HAP-1 (cell line): ENCODE results near the gene RAMP1.

Experiments used
- DNase-seq, 2 experiments: peaks; one replicate each; pipeline ENCODE4 v3.0.0-alpha.2; 2016 to 2020; ENCODE audit warnings: low spot score in 2 of 2
- H3K27me3 ChIP-seq: fragments of 250-450 bp; sonication (Bioruptor Pico); 2 replicates; pipeline ENCODE4 v1.5.1; 2020; ENCODE audit warnings: low read depth, mild to moderate bottlenecking, moderate library complexity
- H3K36me3 ChIP-seq: fragments of 250-450 bp; sonication (Bioruptor Pico); replicated peaks from 2 replicates; pipeline ENCODE4 v1.5.1; 2020; ENCODE audit warnings: mild to moderate bottlenecking
- H3K4me1 ChIP-seq: fragments of 250-450 bp; sonication (Bioruptor Pico); 2 replicates; pipeline ENCODE4 v1.5.1; 2020; ENCODE audit warnings: mild to moderate bottlenecking
- H3K4me3 ChIP-seq: fragments of 250-450 bp; sonication (Bioruptor Pico); 2 replicates; pipeline ENCODE4 v1.5.1; 2020; ENCODE audit warnings: mild to moderate bottlenecking, moderate library complexity
- H3K9me3 ChIP-seq: fragments of 250-450 bp; sonication (Bioruptor Pico); 2 replicates; pipeline ENCODE4 v1.5.1; 2020; ENCODE audit warnings: mild to moderate bottlenecking, moderate library complexity
- in situ Hi-C: fragments of 300-500 bp; cut with MboI; formaldehyde crosslinking; loops from 3 replicates; pipeline ENCODE4 v1.14.3; 2020; ENCODE audit warnings: low sequenced_read_pairs, inconsistent platforms, mixed read lengths

The RAMP1 gene

DNA sequence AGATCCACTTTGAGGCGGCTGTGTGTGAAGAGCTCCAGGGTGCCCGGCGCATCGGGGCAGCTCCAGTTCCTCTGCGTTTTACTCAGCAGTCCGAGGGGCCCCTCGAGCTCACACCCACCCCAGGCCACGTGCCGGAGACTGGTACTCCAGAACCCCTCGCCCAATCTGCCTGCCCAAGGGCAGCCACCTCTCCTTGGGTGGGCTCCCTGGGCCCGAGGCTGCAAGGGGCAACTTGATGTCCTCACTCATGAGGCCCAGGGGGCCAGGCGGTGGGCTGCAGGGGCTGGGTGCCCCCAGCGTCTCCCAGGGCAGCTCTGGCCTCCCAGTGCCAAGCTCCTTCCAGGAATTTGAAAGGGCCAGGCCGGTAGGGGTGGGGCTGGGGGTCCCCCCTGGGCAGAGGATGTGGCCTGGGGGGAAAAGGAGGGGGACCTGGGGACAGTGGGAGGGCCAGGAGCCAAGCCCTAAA is 16.7 kb downstream of the RAMP1 start:
- no peak overlapping the region for H3K4me3 ChIP-seq
- H3K27me3 ChIP-seq = no peaks in the 10 kb centered on the region
- no peak for DNase-seq
- no peaks in the 10 kb centered on the region for H3K36me3 ChIP-seq
- no peaks in the 10 kb centered on the region for H3K9me3 ChIP-seq
- in situ Hi-C loops = no loop called here
- H3K4me1 ChIP-seq = peaks cover 13% of the 10 kb centered on the region

- H3K27me3 ChIP-seq = no peaks in the 10 kb centered on the region
- H3K9me3 ChIP-seq = no peaks in the 10 kb centered on the region
- H3K36me3 ChIP-seq = no peaks in the 10 kb centered on the region
- no peak overlapping the region for H3K4me3 ChIP-seq
- no peak for DNase-seq
- H3K4me1 ChIP-seq = peaks cover 13% of the 10 kb centered on the region
- in situ Hi-C loops = no loop called here
These were observed 17.1 kb downstream of the RAMP1 start for GRCh38 chr2:237876532-237876931.

GRCh38 chr2:237876951-237877491 is 17.6 kb downstream of the RAMP1 start:
- no peaks in the 10 kb centered on the region for H3K9me3 ChIP-seq
- H3K4me1 ChIP-seq = peaks cover 13% of the 10 kb centered on the region
- in situ Hi-C loops = no loop called here
- H3K27me3 ChIP-seq = no peaks in the 10 kb centered on the region
- DNase-seq = no peak
- no peak overlapping the region for H3K4me3 ChIP-seq
- no peaks in the 10 kb centered on the region for H3K36me3 ChIP-seq

DNA sequence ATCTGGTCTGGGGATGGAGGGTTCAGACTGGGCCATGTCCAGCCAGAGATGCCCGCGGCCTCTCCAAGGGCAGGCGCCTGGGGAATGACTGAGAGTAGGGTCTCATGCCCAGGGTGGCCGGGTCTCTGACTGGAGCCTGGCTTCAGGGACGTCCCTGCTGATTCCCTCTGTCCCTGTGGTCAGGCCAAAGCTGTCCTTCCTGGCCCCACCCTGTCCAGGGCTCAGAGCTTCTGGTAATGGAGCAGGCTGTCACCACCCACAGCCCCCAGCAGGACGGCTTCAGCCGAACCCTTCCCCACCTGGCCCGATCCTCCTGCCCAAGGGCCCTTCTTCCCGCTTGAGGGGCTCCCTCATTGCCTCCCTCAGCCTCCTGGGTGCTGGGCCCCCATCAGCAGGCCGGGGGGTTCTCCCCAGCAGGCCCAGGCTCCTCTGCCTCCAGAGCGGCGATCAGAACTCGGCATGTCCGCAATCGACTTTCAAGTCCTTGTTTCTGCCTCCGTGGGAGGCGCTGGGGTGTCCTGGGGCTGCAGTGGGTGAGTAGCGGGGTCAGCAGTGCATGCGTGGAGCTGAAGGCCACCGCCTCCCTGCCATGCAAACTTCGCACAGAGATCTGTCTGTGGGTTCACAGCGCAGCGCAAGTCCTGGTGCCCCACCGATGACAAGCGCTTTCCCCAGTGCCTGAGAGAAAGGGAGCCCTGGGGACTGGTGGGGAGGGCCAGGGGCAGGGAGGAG is 18.3 kb downstream of the RAMP1 start:
- Histone ChIP-seq H3K4me3 (no peak overlapping the region), H3K9me3 (no peaks in the 10 kb centered on the region), H3K4me1 (peaks cover 13% of the 10 kb centered on the region), H3K36me3 (no peaks in the 10 kb centered on the region), H3K27me3 (no peaks in the 10 kb centered on the region)
- DNase-seq = no peak
- in situ Hi-C loops = no loop called here

- Histone ChIP-seq H3K4me3 (no peak overlapping the region), H3K27me3 (no peaks in the 10 kb centered on the region), H3K36me3 (no peaks in the 10 kb centered on the region), H3K9me3 (no peaks in the 10 kb centered on the region), H3K4me1 (peaks cover 13% of the 10 kb centered on the region)
- in situ Hi-C loops = no loop called here
- no peak for DNase-seq
These were observed 19.1 kb downstream of the RAMP1 start for GRCh38 chr2:237878321-237879057.

- Histone ChIP-seq H3K36me3 (no peaks in the 10 kb centered on the region), H3K27me3 (no peaks in the 10 kb centered on the region), H3K9me3 (no peaks in the 10 kb centered on the region), H3K4me1 (peaks cover 13% of the 10 kb centered on the region), H3K4me3 (no peak overlapping the region)
- peak; percentile 85 to 91 for DNase-seq
- in situ Hi-C loops = no loop called here
These were observed 19.6 kb downstream of the RAMP1 start for GRCh38 chr2:237879058-237879430.

DNA sequence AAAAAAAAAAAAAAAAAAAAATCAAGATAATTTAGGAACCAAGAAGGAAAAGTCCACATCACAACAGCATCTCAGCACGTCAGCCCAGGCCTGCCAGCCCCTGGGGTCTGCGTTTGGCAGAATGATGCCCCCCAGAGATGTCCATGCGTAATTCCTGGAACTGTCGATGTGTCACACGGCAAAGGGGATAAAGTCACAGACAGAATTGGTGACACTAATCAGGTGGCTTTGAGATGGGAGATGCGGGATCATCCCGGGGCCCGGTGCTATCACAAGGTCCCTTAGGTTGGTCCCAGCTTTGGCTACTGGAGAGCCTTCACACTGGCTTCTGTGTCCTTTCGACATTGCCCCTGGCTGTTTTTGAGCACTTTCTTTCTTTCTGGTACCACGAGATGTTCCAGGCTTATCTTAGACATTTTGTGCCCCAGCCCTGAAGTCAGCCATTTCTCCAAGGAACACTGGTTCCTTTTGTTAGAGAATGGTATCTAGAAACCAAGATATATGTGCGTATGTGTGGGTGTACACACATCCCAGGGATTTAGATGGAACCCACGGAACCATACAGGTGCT is 20.7 kb downstream of the RAMP1 start:
- in situ Hi-C loops = no loop called here
- H3K27me3 ChIP-seq = no peaks in the 10 kb centered on the region

DNA sequence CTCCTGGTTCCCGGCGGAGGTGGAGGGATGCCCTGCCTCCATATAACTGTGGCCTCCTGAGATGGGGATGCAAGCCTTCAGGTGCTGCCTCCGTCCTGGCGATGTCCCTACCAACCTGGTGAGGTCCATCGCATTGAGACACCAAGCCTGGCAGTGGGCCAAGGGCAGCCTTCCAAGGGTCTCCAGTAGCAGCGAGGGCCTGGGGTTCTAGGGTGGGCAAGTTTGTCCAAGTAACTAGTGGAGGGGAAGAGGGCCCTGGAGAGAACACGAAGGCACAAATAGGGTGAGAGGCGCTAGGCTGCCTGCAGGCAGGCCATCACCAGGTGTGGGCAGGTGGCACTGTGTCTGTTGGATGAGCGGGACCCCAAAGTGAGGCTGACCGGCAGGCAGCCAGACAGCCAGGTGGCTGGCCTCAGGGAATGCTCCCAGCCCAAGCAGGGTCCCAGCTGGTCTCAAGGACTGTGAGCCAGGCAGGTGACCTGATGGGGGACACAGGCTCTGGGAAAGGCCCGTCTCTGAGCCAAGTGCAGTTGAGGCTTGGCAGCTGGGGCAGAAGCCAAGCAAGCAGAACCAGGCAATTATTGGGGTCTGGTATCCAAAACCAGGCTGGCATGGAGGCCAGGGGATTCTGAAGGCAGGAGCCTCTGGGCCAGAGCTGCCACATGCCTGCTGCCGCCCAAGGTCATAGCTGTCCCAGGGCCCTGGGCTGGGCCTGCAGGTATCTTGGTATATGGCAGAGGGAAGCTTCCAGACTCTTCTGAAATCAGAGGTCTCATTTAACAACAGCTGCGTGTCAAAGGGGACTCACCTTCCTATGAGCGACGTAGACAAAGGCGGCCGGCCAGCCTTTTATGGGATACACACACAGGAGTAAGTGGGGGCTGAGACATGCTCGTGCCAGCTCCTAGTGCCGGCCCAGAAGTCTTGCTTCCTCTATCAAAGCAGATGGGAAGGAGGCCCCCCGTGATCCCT is 23.4 kb downstream of the RAMP1 start:
- no peaks in the 10 kb centered on the region for H3K9me3 ChIP-seq
- H3K4me1 ChIP-seq = peaks cover 13% of the 10 kb centered on the region
- H3K4me3 ChIP-seq = no peak overlapping the region
- H3K36me3 ChIP-seq = no peaks in the 10 kb centered on the region
- no peaks in the 10 kb centered on the region for H3K27me3 ChIP-seq
- DNase-seq = no peak
- in situ Hi-C loops = no loop called here

More for the DNA sequence above, 20.7 kb downstream of the RAMP1 start:
- peaks cover 13% of the 10 kb centered on the region for H3K4me1 ChIP-seq
- H3K36me3 ChIP-seq = no peaks in the 10 kb centered on the region
- no peak overlapping the region for H3K4me3 ChIP-seq
- no peaks in the 10 kb centered on the region for H3K9me3 ChIP-seq
- no peak for DNase-seq

DNA sequence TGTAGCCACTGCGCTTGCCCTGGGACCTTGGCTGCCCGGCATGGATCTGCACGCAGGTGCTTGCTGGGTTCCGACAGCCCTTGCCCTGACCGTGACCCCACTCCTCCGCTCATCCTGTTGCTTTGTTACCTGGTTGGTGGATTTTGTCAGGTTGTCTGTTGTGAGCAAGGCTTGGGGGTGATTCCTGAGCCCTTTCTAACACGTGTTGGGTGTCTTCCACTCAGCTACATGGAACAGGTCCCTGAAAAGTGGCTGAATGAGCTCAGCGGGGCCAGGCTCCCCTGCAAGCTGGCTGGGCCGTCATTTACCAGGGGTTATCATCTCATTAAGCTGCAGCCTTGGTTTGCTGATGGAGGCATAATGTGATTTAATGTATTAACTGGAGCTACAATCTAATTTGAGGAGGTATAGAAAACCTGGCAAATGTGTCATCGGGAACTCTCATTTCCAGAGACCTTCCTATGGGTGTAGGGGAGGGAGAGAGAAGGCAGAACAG is 24.6 kb downstream of the RAMP1 start:
- no peak for DNase-seq
- Histone ChIP-seq H3K27me3 (no peaks in the 10 kb centered on the region), H3K9me3 (no peaks in the 10 kb centered on the region), H3K36me3 (no peaks in the 10 kb centered on the region), H3K4me1 (peaks cover 6% of the 10 kb centered on the region), H3K4me3 (no peak overlapping the region)
- in situ Hi-C loops = no loop called here

- in situ Hi-C loops = no loop called here
- DNase-seq = no peak
- H3K36me3 ChIP-seq = no peaks in the 10 kb centered on the region
These were observed 25.3 kb downstream of the RAMP1 start for GRCh38 chr2:237884681-237885080.

DNA sequence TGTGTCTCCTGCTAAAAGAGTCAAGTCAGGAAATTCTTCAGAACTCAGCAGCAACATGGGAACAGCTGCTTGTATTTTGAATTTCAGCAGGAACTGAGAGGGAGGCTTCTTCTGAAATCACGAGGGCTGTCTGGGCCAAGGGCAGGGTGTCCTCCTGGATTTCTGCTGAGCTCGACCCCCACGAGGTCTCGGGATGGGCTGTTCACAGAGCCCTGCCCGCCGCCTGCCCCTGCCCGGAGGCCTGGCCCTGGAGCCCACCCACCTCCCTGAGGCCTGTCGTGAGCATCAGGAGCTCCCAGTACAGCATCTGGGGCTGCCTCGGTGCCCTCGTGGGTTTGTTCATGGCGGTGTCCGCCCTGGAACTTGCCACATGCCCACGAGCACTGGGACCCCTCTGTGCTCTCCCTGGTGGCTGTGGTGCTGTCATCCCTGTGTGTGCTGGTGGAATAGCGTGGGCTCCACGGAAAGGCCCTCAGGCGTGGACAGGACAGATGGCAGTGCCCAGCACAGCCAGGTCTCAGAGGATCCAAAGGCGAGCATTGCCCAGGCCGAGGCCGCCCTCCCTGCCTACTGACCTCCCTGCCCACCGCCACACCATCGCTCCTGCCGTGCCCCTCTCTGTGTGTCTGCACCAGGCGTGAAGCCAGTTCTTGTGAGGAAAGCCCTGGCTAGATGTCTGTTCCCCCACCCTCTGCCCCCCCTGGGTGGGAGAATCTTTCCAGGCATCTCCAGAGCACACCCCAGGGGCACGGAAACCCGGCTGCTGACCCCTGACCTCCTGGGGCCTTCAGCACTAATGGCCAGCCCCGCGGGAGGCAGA is 25.9 kb downstream of the RAMP1 start:
- no peak overlapping the region for H3K4me3 ChIP-seq
- H3K4me1 ChIP-seq = no peaks in the 10 kb centered on the region
- DNase-seq = no peak
- no peaks in the 10 kb centered on the region for H3K27me3 ChIP-seq
- H3K36me3 ChIP-seq = no peaks in the 10 kb centered on the region
- in situ Hi-C loops = no loop called here
- no peaks in the 10 kb centered on the region for H3K9me3 ChIP-seq

More at GRCh38 chr2:237884681-237885080, 25.3 kb downstream of the RAMP1 start:
- Histone ChIP-seq H3K9me3 (no peaks in the 10 kb centered on the region), H3K4me3 (no peak overlapping the region), H3K4me1 (no peaks in the 10 kb centered on the region), H3K27me3 (no peaks in the 10 kb centered on the region)

GRCh38 chr2:237885931-237886684 is 26.7 kb downstream of the RAMP1 start:
- in situ Hi-C loops = no loop called here
- H3K4me3 ChIP-seq = no peak overlapping the region
- H3K36me3 ChIP-seq = no peaks in the 10 kb centered on the region
- no peaks in the 10 kb centered on the region for H3K9me3 ChIP-seq
- H3K27me3 ChIP-seq = no peaks in the 10 kb centered on the region
- H3K4me1 ChIP-seq = no peaks in the 10 kb centered on the region
- DNase-seq = no peak
